ENCODE measurements around the gene OR10A5. TPM values are rescaled to one million over a fixed set of nuclear protein-coding genes. Genes with fewer than 3 reads are reported as not detected.
"Not testable (repeated sequence)": the region's sequence is repeated elsewhere in the genome, so short reads cannot be mapped to it uniquely, and the experiment has no call there.

Gene OR10A5
- total RNA-seq: not detected
- not detected for polyA plus RNA-seq (2013, experiment 1 of 2)
- polyA plus RNA-seq (2013, experiment 2 of 2): not detected
- 0 reads per million in 172 experiments for total RNA-seq

GRCh38 chr11:6845383-6845782, at the start of gene OR10A5:
OR10A5 (plus strand) TSS chr11:6845683; CDS start chr11:6845683, 0 bp downstream.
- H3K9me3 Mint-ChIP-seq: no peaks in the 10 kb centered on the region
- Histone ChIP-seq H3K27me3 (ENCODE audit: control insufficient read depth in 1 of 2, insufficient read depth in 2 of 2, low read length in 2 of 2) (peaks cover 3% of the 10 kb centered on the region in 2 experiments), H3K9me3 (ENCODE audit: control insufficient read depth in 1 of 2, insufficient read depth in 1 of 2, low read length in 2 of 2) (no peaks in the 10 kb centered on the region), H3K4me1 (ENCODE audit: insufficient read depth, low read length) (no peaks in the 10 kb centered on the region), H3K4me3 (ENCODE audit: low read length) (no peak within 1 kb of the TSS), H3K36me3 (ENCODE audit: insufficient read depth, low read length) (no peaks in the 10 kb centered on the region), H3K27ac (ENCODE audit: low read depth in 1 of 2, low read length in 2 of 2) (no peak within 1 kb of the TSS)
- H3K4me3 Mint-ChIP-seq: no peak within 1 kb of the TSS
- no peaks in the 10 kb centered on the region for H3K36me3 Mint-ChIP-seq (ENCODE audit: low read depth)
- intact Hi-C loops (cut with DNase I, micrococcal nuclease): no loop called here
- H3K4me1 Mint-ChIP-seq (ENCODE audit: low read depth): no peaks in the 10 kb centered on the region
- no peak for DNase-seq
- CTCF ChIA-PET: no interaction called here
- POLR2A ChIA-PET: no interaction called here
- H3K27ac Mint-ChIP-seq: no peak within 1 kb of the TSS
- H3K27me3 Mint-ChIP-seq: peaks cover 25% of the 10 kb centered on the region
- no peak for ATAC-seq (ENCODE audit: poor library complexity)
- TF ChIP-seq, protein P1, sequence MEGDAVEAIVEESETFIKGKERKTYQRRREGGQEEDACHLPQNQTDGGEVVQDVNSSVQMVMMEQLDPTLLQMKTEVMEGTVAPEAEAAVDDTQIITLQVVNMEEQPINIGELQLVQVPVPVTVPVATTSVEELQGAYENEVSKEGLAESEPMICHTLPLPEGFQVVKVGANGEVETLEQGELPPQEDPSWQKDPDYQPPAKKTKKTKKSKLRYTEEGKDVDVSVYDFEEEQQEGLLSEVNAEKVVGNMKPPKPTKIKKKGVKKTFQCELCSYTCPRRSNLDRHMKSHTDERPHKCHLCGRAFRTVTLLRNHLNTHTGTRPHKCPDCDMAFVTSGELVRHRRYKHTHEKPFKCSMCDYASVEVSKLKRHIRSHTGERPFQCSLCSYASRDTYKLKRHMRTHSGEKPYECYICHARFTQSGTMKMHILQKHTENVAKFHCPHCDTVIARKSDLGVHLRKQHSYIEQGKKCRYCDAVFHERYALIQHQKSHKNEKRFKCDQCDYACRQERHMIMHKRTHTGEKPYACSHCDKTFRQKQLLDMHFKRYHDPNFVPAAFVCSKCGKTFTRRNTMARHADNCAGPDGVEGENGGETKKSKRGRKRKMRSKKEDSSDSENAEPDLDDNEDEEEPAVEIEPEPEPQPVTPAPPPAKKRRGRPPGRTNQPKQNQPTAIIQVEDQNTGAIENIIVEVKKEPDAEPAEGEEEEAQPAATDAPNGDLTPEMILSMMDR (IDR thresholded peaks at IDR 0.05): no peak

DNA sequence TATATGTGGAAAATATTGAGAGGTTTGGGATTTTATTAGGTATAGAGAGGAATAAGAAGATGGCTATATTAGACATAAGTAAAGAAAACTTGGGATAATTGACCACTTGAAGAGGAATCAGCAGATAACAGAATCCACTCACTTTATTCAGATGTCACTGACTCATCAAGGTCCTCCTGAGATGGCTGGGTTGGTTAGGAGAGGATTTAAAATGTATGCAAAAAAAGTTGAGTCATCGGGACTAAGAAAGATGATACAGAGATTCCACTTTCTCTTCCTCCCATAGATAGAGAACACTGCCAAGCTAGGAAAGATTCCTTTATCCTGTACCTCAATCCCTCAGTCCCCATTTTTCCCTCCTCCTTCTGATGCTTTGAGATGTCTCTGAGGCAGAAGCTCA, 46.1 kb upstream of the OR10A5 start, which contains the start of gene OR6A2:
Gene OR6A2, minus strand, starts transcription at position 288 of the 400 bp plus-strand sequence. CDS start 3,981 bp downstream, outside the sequence.
- Mint-ChIP-seq H3K27ac (no peak within 1 kb of the TSS), H3K4me1 (ENCODE audit: low read depth) (no peaks in the 10 kb centered on the region), H3K36me3 (ENCODE audit: low read depth) (no peaks in the 10 kb centered on the region), H3K9me3 (peaks cover 6% of the 10 kb centered on the region), H3K27me3 (no peaks in the 10 kb centered on the region), H3K4me3 (no peak within 1 kb of the TSS)
- TF ChIP-seq, protein P1 (IDR thresholded peaks at IDR 0.05): no peak
- no peaks in the 10 kb centered on the region for H3K36me3 ChIP-seq (ENCODE audit: insufficient read depth, low read length)
- DNase-seq (no peak), ATAC-seq (ENCODE audit: poor library complexity) (no peak)
- no peak within 1 kb of the TSS for H3K4me3 ChIP-seq (ENCODE audit: low read length)
- H3K4me1 ChIP-seq (ENCODE audit: insufficient read depth, low read length): no peaks in the 10 kb centered on the region
- POLR2A ChIA-PET: no interaction called here
- H3K9me3 ChIP-seq (ENCODE audit: control insufficient read depth in 1 of 2, insufficient read depth in 1 of 2, low read length in 2 of 2): peaks cover 4 to 9% of the 10 kb centered on the region in 2 experiments
- no peak within 1 kb of the TSS for H3K27ac ChIP-seq (ENCODE audit: low read depth in 1 of 2, low read length in 2 of 2)
- intact Hi-C loops (cut with DNase I, micrococcal nuclease): no loop called here
- CTCF ChIA-PET: interaction anchor here (1.2 kb wide), 1 partner anchor 13 kb away, joined by 4 read pairs; no protein-coding TSS in a partner anchor
- peaks cover 0 to 6% of the 10 kb centered on the region in 2 experiments for H3K27me3 ChIP-seq (ENCODE audit: control insufficient read depth in 1 of 2, insufficient read depth in 2 of 2, low read length in 2 of 2)

DNA sequence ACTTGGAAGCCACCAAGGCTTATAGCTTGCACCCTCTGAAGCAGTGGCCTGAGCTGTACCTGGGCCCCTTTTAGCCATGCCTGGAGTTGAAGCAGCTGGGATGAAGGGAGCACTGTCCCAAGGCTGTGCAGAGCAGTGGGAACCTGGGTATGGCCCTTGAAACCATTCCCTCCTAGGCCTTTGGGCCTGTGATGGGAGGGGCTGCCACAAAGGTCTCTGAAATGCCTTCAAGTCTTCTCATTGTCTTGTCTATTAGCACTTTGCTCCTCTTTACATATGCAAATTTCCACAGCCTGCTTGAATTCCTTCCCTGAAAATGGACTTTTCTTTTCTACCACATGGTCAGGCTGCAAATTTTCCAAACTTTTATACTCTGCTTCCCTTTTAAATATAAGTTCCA, 44.4 kb upstream of the OR10A5 start:
- CTCF ChIA-PET; DNase-seq; H3K27ac Mint-ChIP-seq; intact Hi-C loops (cut with DNase I, micrococcal nuclease); H3K27ac ChIP-seq (ENCODE audit: low read depth in 1 of 2, low read length in 2 of 2); H3K36me3 ChIP-seq (ENCODE audit: insufficient read depth, low read length); H3K4me3 ChIP-seq (ENCODE audit: low read length); POLR2A ChIA-PET; H3K9me3 ChIP-seq (ENCODE audit: control insufficient read depth in 1 of 2, insufficient read depth in 1 of 2, low read length in 2 of 2); H3K4me3 Mint-ChIP-seq; H3K36me3 Mint-ChIP-seq (ENCODE audit: low read depth); ATAC-seq (ENCODE audit: poor library complexity); H3K4me1 ChIP-seq (ENCODE audit: insufficient read depth, low read length); H3K9me3 Mint-ChIP-seq; H3K27me3 Mint-ChIP-seq; H3K4me1 Mint-ChIP-seq (ENCODE audit: low read depth); H3K27me3 ChIP-seq (ENCODE audit: control insufficient read depth in 1 of 2, insufficient read depth in 2 of 2, low read length in 2 of 2): not testable (repeated sequence)

Data from CD4-positive, alpha-beta T cell (primary cell).